ENCODE data around the gene SCARB1.

SCARB1 gene

GRCh38 chr12:124740691-124741137 is 123.0 kb downstream of the SCARB1 start:
- DNase-seq = no peak

GRCh38 chr12:124739953-124740561 is 123.6 kb downstream of the SCARB1 start:
- no peak for DNase-seq

GRCh38 chr12:124738636-124739467 is 124.8 kb downstream of the SCARB1 start:
- DNase-seq = no peak

- no peak for DNase-seq
Observed at GRCh38 chr12:124737772-124738635, 125.7 kb downstream of the SCARB1 start.

GRCh38 chr12:124737040-124737419 is 126.6 kb downstream of the SCARB1 start:
- DNase-seq = no peak

GRCh38 chr12:124736115-124737039 is 127.3 kb downstream of the SCARB1 start:
- DNase-seq = no peak

GRCh38 chr12:124734224-124734788 is 129.4 kb downstream of the SCARB1 start:
- DNase-seq = peak; percentile 15

GRCh38 chr12:124733086-124733485 is 130.6 kb downstream of the SCARB1 start:
- DNase-seq = no peak

- DNase-seq = no peak
Observed at GRCh38 chr12:124732275-124733075, 131.2 kb downstream of the SCARB1 start.

- DNase-seq = no peak
Observed at GRCh38 chr12:124731869-124732268, 131.8 kb downstream of the SCARB1 start.

- no peak for DNase-seq
Observed at GRCh38 chr12:124730455-124730932, 133.2 kb downstream of the SCARB1 start.

GRCh38 chr12:124727922-124728321 is 135.7 kb downstream of the SCARB1 start:
- DNase-seq = peak; percentile 12

GRCh38 chr12:124727264-124727800 is 136.3 kb downstream of the SCARB1 start:
- DNase-seq = peak; percentile 48

All from hematopoietic multipotent progenitor cell treated with erythropoietin and hydrocortisone succinate and interleukin-3 and kit ligand, for 8 days (in vitro differentiated cells).